ENCODE measurements around the gene GPM6B. TPM values are rescaled to one million over a fixed set of nuclear protein-coding genes. Genes with fewer than 3 reads are reported as not detected.

The GPM6B gene
- total RNA-seq, 2 experiments from 2014 or later: not detected

DNA sequence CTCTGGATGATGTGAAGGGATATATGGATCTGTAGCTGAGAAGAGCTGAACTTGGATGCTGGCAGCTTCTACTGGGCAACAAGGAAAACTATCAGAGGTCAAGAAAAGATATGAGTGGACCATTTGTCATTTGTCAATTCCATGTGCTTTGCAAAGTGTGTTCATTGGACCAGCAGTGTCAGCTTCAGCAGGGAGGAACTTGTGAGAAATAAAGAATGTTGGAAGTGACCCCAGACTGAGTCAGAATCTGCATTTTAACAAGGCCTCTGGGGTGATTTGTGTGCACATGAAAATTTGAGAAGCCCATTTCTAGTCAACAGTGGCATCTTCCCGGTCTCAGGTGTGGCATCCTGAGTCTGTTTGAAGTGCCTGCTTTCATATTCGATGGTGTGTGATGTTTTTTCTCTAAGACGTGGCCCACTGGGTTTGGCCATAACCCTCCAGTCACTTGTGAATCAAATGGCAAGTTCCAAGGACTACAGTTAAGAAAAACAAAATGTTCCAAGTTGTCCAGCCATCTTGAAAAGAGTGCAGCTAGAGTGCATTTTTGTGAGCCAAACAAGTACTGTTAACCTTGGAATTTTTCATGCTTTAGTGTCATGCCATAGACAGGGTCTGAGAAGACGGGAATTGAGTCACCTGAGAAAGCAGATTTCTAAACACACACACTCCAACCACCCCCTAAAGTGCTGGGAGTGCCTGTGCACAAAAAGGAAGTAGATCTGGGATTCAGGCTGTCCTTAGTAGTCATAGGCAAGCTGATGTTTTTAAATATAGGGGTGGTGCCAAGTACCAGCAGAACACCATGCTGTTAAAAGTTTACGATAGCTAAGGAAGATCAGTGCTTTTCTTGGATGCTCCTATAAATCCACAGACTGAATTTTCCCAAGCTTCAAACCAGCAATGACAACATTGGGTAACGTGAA lies 26.4 kb downstream of the GPM6B start:
- H3K4me3 Mint-ChIP-seq: no peak overlapping the region
- peaks cover 2% of the 10 kb centered on the region for H3K27me3 Mint-ChIP-seq
- POLR2A ChIA-PET: no interaction called here
- no peaks in the 10 kb centered on the region for H3K9me3 Mint-ChIP-seq
- no peak overlapping the region for H3K27ac Mint-ChIP-seq
- ATAC-seq (no peak), DNase-seq (no peak)
- intact Hi-C loops (cut with micrococcal nuclease): no loop called here
- TF ChIP-seq, protein P1, sequence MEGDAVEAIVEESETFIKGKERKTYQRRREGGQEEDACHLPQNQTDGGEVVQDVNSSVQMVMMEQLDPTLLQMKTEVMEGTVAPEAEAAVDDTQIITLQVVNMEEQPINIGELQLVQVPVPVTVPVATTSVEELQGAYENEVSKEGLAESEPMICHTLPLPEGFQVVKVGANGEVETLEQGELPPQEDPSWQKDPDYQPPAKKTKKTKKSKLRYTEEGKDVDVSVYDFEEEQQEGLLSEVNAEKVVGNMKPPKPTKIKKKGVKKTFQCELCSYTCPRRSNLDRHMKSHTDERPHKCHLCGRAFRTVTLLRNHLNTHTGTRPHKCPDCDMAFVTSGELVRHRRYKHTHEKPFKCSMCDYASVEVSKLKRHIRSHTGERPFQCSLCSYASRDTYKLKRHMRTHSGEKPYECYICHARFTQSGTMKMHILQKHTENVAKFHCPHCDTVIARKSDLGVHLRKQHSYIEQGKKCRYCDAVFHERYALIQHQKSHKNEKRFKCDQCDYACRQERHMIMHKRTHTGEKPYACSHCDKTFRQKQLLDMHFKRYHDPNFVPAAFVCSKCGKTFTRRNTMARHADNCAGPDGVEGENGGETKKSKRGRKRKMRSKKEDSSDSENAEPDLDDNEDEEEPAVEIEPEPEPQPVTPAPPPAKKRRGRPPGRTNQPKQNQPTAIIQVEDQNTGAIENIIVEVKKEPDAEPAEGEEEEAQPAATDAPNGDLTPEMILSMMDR (IDR thresholded peaks at IDR 0.05): no peak
- no peaks in the 10 kb centered on the region for H3K4me1 Mint-ChIP-seq (ENCODE audit: low read depth)
- no peaks in the 10 kb centered on the region for H3K36me3 Mint-ChIP-seq (ENCODE audit: low read depth)
- CTCF ChIA-PET: no interaction called here

DNA sequence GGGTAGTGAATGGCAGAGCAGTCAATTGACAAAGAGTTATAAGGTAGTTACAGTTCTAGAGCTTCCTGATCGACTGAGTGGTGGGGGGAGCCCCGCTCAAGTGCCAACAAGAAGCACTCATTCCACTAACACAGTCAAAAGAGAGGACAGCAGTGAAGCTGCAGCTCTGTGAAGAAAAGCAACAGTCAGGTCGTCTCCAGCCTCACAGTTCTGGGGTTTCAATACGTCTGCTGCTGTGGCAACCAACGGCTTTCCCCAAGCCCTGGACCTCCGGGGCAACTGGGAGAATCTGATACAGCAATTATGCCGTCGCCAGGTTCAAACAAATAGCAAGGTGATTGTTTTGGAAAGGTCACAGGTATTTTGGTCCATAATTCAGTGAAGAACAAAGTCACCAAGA lies 30.8 kb downstream of the GPM6B start:
- no peaks in the 10 kb centered on the region for H3K36me3 Mint-ChIP-seq (ENCODE audit: low read depth)
- no peak overlapping the region for H3K4me3 Mint-ChIP-seq
- no peak overlapping the region for H3K27ac Mint-ChIP-seq
- H3K4me1 Mint-ChIP-seq (ENCODE audit: low read depth): no peaks in the 10 kb centered on the region
- CTCF ChIA-PET: no interaction called here
- TF ChIP-seq, protein P1 (IDR thresholded peaks at IDR 0.05): no peak
- intact Hi-C loops (cut with micrococcal nuclease): no loop called here
- DNase-seq (no peak), ATAC-seq (no peak)
- no peaks in the 10 kb centered on the region for H3K9me3 Mint-ChIP-seq
- H3K27me3 Mint-ChIP-seq: no peaks in the 10 kb centered on the region
- POLR2A ChIA-PET: no interaction called here

DNA sequence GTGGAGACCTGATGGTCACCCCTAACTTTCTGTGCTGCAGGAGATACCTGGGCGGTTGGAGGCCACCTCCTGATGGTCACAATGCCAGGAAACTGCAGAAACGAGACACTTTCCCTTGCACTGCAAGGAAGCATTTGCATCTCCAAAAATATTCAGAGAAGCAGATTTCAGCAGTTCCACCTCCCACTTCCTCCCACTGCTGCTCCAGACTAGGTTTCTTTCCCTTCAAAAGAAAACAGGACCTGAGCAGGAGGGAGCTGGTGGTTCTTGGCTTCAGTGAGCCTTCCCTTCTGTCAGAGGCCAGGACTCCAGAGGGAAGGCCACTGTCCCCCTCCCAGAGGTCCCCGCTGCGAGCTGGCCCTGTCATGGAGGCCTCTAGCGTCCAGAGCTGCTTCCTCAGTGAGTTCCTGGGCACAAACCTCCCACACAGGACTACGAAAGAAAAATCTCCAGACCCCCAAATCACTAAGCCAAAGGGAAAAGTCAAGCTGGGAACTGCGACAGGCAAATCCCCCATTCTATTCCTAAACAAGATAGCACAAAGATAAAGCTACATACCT lies 35.9 kb downstream of the GPM6B start:
- DNase-seq (no peak), ATAC-seq (no peak)
- TF ChIP-seq, protein P1 (IDR thresholded peaks at IDR 0.05): no peak
- Mint-ChIP-seq H3K27ac (no peak overlapping the region), H3K27me3 (no peaks in the 10 kb centered on the region), H3K36me3 (ENCODE audit: low read depth) (no peaks in the 10 kb centered on the region), H3K4me1 (ENCODE audit: low read depth) (peaks cover 9% of the 10 kb centered on the region), H3K4me3 (no peak overlapping the region), H3K9me3 (no peaks in the 10 kb centered on the region)
- POLR2A ChIA-PET: no interaction called here
- intact Hi-C loops (cut with micrococcal nuclease): no loop called here
- CTCF ChIA-PET: interaction anchor here (1.5 kb wide), 1 partner anchor 251 kb away, joined by 5 read pairs; no protein-coding TSS in a partner anchor

- peaks cover 9% of the 10 kb centered on the region for H3K4me1 Mint-ChIP-seq (ENCODE audit: low read depth)
- ChIA-PET CTCF (interaction anchor here (0.9 kb wide), 1 partner anchor 253 kb away, joined by 3 read pairs; no protein-coding TSS in a partner anchor), POLR2A (no interaction called here)
- H3K27me3 Mint-ChIP-seq: no peaks in the 10 kb centered on the region
- peaks cover 5% of the 10 kb centered on the region for H3K36me3 Mint-ChIP-seq (ENCODE audit: low read depth)
- DNase-seq: peak; percentile 9
- ATAC-seq: peak; percentile 47
- TF ChIP-seq, protein P1 (IDR thresholded peaks at IDR 0.05): no peak
- peak overlapping the region; percentile 50 for H3K27ac Mint-ChIP-seq
- no peak overlapping the region for H3K4me3 Mint-ChIP-seq
- intact Hi-C loops (cut with micrococcal nuclease): no loop called here
- no peaks in the 10 kb centered on the region for H3K9me3 Mint-ChIP-seq
Observed at GRCh38 chrX:13778916-13779315, 38.0 kb downstream of the GPM6B start.

DNA sequence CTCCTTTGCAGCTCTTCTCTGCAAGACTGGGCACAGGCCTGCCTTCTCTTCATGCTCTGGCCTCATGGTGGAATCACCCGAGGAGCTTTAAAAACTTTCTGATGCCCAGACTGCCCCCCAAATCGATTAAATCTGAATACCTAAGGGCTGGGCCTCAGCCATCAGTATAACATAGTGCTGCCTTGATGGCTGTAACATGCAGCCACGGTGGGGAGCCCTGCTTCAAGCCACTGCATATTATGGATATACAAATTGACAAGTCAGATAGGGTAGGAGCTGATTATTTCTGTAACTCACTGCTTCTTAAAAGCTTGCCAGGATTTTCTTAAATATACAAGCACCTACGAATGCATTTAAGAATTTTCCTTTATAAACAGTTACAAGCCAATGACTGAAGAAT lies 40.5 kb downstream of the GPM6B start:
- CTCF ChIA-PET: interaction anchor here (1.6 kb wide), 1 partner anchor 18 kb away, joined by 4 read pairs; no protein-coding TSS in a partner anchor
- peaks cover 9% of the 10 kb centered on the region for H3K4me1 Mint-ChIP-seq (ENCODE audit: low read depth)
- POLR2A ChIA-PET: interaction anchor here (1.2 kb wide), 1 partner anchor 9 kb away, joined by 3 read pairs; no protein-coding TSS in a partner anchor

More for the DNA sequence above, 40.5 kb downstream of the GPM6B start:
- intact Hi-C loops (cut with micrococcal nuclease): no loop called here
- peaks cover 7% of the 10 kb centered on the region for H3K36me3 Mint-ChIP-seq (ENCODE audit: low read depth)
- H3K9me3 Mint-ChIP-seq: no peaks in the 10 kb centered on the region
- no peak for DNase-seq
- TF ChIP-seq, protein P1 (IDR thresholded peaks at IDR 0.05): no peak
- no peaks in the 10 kb centered on the region for H3K27me3 Mint-ChIP-seq
- no peak overlapping the region for H3K4me3 Mint-ChIP-seq
- no peak overlapping the region for H3K27ac Mint-ChIP-seq
- no peak for ATAC-seq

All from activated CD8-positive, alpha-beta T cell treated with anti-CD3 and anti-CD28 coated beads for 36 hours (primary cell).